Ramos (cell line): ENCODE data around the gene MGAM2.
"Not testable (repeated sequence)": the region's sequence is repeated elsewhere in the genome, so short reads cannot be mapped to it uniquely, and the experiment has no call there.

Experiments
- in situ Hi-C: fragments of 300-500 bp; cut with MboI; formaldehyde crosslinking; loops from one replicate; pipeline ENCODE4 v1.14.3; 2022; ENCODE audit warnings: low sequenced_read_pairs; ENCODE audit not compliant: unreplicated experiment

Gene MGAM2

DNA sequence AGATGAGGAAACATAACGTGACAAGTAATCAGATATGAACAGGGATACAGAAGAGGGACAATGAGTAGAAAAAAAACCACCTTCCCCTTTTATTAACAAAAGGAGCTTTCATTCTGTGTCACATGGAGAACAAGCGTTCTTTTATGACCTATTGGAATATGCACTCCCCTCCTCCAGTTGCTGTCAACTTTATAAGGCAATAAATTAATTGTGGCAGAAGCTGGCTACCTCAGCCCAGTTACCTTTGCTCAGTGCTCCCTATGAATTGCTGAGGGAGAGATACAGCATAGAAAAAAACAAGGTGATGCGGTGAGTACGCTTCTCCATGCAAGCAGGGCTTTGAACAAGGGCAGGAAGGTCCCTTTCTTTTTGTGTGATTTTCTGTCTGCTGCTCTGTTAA lies at the start of gene MGAM2:
MGAM2 (plus strand) TSS at position 220 of the 400 bp plus-strand sequence. CDS start 5,156 bp downstream, outside the sequence.
- in situ Hi-C loops, result no loop called here

DNA sequence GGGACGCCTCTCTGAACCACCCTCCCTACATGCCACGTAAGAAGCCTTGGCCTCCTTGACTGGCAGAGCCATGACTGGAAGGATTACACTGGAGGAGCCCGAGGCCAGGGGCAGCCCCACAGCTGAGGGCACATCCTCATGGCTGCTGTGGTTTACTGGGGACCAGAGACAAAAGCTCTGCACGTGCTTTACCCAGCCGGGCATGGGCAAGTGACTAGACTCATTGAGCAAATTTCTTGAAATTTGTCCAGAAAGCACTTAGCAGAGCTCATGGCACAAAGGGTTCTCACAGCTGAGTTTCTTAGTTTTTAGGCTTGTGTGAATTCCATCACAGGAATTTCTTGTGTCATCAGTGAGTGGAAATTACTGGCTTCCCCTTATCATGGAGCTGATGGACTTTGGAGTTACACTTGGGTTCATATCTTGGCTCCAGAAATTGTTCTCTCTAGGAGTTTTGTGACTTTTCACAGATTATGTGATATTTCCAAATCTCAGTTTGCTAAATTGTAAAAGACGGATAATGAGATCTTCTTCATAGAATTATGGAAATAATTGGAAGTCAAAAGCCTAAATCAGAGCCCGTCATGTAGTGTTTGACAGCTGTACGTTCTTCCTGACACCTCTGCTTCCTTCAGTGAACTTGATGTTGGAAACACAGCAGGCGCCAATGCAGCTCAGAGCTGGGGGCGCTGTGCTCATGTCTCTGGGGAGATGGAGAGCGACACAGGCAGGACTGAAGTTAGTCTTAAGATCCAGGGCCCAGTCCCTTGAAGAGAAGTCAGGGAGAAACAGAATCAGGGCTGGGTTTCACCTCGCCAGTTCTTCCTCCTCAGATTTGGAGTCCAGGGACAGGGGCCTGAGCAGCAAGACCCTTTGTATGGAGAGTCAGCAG lies 47.7 kb upstream of the MGAM2 start:
- in situ Hi-C loops, result no loop called here

DNA sequence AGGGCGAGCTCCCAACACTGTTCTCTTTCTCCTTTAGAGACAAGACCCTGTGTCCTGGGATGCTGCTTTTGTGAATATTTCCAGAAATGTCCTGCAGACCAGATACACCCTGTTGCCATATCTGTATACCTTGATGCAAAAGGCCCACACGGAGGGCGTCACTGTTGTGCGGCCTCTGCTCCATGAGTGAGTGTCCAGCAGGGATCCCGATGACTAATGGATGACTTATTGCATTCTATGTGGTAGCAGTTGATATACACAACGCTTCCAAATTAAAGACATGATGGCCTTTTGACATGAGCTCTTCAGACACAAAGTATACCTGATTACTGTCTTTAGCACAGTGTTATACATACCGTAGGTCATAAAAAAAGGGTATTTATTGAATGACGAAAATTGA lies 45.0 kb upstream of the MGAM2 start:
- in situ Hi-C loops, result no loop called here

DNA sequence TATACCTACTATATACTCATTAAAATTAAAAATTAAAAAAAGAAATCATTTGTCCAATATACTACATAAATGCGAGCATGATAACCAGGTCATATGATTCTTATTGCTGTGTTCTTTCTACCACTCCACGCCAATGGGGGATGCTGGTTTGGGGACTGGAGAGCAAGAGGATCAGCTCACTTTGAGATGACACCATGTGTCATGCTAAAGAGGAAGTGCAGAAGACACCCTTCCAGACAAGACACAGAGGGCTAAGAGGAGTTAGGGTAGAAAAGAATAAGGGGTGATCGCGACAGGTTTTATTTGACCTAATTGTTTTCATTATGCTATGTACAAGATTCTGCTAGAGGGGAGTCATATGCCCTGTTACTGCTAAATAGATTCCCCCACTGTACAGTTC lies 33.8 kb upstream of the MGAM2 start:
- in situ Hi-C loops, result no loop called here

DNA sequence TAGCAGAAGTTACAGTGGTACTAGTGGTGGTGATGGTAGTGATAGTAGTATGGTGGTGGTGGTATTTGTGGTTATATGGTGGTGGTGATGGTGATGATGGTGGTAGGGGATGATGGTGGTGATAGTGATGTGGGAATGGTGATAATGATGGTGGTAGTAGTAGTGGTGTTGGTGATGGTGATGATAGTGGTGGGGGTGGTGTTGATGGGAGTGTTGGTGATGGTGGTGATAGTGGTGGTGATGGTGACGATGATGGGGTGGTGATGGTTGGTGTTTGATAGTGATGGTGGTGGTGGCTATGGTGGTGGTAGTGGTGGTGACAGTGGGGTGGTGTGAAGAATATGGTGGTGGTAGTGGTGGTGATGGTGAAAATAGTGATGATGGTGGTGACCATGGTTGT lies 27.9 kb upstream of the MGAM2 start:
- in situ Hi-C loops, result no loop called here

DNA sequence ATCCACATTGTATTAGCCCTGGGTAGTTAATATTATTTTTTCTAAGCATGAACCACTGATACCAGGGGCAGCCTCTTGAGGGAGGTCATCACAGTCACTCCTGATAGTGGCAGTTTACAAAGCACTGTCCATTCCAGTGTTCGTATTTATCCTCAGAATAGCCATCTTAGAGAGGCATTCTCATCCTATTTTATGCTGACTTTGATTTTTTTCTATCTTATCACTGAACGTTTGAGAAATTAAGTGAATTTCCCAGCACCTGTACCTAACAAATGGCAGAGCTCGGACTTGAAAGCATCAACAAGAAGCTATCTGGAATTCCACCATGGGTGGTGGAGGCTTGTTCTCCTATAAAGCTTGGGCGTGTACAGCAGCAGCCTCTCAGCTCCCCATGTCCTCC lies 26.1 kb upstream of the MGAM2 start:
- in situ Hi-C loops, result no loop called here

DNA sequence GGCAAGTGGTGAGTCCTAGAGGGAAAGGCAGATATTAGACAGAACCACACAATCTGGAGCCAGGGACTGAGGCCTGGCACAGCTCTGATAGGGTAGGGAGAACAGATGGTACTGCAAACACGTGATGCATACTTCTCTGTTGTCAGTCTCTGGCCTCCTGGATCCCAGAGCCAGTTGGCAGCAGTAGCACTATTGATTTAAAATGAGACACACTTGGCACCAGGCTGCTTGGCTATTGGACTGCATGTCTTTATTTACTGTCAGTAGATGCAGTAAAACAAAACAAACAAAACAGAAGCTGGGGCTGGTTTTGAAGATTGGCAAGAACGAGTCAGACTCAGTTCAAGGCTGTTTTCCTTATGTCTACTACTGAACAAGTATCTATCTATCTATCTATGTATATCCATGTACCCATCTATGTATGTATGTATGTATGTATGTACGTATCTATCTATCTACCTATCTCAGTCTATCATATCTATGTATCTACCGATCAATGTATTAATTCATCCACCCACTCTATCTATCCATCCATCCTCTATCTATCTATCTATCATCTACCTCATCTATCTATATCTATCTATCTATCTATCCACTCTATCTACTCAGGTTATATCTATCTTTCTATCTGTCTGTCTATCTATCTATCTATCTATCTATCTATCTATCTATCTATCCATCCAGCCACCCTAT lies 23.4 kb upstream of the MGAM2 start:
- in situ Hi-C loops, result no loop called here

DNA sequence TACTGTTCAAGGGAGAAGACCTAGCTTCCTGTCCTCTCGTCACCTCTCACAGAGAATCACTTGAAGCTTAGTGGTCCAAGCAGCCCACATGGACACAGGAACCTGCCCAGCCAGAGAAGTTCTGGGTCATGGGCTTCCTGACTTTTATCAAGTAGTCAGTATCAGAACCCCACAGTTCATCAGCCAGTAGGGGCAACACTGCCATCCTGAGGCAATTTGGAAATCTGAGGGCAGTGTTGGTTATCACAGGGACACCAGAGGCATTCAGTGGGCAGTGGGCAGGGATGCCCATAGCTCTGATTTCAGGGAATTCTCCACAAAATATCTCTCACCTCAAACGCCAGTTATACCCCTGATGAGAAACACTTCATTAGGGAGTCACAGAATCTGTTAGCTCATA lies 22.5 kb upstream of the MGAM2 start:
- in situ Hi-C loops, result no loop called here

DNA sequence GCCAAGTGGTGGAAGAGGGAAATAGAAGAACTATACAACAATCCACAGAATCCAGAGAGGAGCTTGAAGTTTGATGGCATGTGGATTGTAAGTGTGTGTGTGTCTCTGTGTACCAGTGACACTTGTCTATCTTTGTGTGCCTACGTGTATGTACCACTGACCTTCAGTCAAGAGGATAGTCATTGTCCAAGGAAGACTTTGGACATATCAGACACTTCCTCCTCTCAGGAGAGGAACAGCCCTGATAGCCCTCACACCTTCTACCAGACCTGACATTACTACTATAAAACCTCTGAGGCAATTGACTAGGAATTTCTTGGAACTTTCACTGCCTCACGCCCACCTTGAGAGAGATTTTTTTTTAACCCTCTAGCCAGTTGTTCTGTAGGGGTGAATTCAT lies 19.6 kb upstream of the MGAM2 start:
- in situ Hi-C loops, result no loop called here

DNA sequence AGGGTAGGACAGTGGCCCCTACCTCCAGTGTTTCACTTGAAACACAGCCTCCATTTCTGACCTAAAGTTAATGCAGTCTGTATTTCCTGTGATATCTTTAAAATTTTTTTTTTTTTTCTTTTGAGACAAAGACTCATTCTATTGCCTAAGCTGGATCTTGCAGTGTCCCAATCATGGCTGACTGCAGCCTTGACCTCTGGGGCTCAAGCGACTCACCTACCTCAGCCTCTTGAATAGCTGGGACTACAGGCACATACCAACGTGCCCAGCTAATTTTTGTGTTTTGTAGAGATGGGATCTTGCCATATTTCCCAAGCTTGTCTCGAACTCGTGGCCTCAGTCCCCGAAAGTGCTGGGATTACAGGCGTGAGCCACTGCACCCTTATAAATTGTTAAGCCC lies 16.7 kb upstream of the MGAM2 start:
- in situ Hi-C loops, result no loop called here

DNA sequence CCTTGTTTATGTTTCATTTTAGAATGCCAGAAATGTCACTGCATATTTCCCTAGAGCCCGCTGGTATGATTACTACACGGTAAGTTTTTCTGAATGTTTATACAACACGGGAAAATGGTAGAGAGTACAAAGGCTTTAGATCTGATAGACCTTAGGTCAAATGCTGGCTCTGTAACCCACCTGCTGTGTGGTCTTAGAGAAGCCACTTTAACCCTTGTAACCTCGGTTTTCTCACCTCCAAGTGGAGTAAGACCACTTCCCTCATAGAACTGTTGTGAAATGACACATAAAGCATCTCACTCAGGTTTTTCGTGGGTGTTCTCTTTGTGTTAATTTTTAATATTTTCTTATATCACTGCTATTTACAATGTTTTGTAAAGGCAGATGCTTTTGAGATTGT lies 13.9 kb upstream of the MGAM2 start:
- in situ Hi-C loops, result no loop called here

DNA sequence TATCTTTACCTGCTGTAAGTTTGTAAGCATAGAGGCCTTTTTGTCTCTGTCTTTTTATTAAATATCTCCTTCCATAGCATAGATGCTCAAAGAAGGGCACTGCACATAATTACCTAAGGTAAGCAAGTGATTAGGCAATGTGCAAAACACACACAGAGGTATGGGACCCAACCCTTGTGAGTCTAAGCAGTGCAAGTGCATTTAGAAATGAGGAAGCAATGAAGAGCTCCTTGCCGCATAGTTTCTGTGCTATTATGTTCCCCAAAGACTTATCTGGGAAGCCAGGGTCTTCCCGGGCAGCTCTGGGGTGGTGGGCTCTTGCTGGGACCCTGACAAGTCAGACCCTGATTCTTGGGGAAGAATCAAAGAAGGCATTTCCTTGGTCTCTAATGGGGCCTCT lies 13.5 kb upstream of the MGAM2 start:
- in situ Hi-C loops, result no loop called here

DNA sequence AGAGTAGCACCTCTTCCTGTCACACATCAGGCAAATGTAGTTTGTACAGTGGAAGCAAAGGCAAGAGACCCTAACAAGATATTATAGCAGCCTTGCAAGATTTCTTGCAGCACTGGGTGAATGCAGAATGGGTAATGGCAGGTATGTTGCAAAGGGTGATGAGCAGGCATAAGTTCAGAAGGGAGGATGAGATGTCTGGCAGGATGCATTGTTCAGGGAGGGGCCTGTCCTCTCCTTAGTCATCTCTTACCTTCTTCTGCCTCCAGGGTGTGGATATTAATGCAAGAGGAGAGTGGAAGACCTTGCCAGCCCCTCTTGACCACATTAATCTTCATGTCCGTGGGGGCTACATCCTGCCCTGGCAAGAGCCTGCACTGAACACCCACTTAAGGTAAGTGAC lies 12.2 kb upstream of the MGAM2 start:
- in situ Hi-C loops, result not testable (repeated sequence)

DNA sequence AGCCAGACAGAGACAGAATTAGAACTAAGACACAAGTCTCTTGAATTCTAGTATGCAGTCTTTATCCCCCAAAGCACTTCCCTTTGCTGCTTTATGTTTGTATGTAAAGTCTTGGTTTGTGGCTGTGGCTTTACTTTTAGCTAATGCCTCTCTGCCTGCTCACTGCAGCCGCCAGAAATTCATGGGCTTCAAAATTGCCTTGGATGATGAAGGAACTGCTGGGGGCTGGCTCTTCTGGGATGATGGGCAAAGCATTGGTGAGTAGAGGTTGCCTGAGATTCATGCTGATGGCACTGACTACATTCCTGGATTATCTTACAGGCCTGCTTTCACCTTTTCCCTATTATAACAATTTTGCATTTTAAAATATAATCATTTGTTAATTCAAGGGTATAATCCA lies 10.9 kb upstream of the MGAM2 start:
- in situ Hi-C loops, result no loop called here

DNA sequence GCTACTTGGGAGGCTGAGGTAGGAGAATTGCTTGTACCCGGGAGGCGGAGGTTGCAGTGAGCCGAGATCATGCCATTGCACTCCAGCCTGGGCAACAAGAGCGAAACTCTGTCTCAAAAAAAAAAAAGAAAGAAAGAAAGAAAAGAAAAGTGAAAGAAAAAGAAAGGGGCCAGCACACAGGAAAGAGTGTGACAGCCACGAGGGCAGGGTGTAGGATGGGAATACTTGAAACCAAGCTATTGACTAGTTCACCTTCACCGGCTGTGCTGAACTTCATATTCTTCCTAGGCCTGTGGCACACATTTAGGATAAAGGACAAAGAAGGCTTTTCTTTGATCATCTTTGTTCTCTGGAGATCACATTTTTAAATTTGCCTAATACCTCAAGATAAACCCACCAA lies 9.7 kb upstream of the MGAM2 start:
- in situ Hi-C loops, result not testable (repeated sequence)

DNA sequence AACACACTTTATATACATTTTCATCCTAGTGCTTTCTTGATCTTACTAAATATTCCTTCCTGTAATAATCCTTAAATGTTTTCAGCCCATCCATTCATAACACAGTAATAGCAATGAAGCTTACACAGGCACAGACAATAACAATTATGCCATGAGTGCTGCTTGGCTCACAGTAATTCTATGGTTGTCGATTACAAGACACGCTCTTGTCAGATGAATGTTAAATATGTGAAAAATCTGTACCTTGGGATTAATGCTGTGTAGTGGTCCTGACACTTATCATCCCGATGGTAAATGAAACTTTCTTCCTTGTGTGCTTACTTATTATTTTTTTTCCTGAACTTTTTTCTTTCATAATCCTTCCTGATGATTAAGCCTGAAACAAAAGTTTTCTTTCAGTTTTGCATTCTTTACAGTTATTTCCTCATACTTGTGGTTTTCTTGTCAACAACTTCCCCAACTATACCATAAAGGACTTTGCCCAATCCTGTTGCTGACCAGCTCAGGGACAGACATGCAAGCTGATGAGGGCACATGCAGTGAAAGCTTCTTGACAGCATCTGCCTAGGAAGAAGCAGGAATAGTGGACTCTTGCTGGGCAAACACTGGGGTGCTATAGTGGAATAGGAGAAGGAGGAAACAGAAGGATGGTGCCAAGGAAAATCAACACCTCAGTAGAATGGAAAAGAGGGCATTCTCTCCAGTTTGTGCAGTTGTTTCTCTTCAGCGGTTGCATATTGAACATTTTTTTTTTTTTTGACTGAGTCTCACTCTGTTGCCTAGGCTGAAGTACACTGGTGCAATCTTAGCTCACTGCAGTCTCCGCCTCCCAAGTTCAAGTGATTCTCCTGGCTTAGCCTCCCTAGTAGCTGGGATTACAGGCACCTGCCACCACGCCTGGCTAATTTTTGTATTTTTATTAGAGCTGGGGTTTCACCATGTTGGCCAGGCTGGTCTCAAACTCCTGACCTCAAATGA lies 6.7 kb upstream of the MGAM2 start:
- in situ Hi-C loops, result no loop called here

DNA sequence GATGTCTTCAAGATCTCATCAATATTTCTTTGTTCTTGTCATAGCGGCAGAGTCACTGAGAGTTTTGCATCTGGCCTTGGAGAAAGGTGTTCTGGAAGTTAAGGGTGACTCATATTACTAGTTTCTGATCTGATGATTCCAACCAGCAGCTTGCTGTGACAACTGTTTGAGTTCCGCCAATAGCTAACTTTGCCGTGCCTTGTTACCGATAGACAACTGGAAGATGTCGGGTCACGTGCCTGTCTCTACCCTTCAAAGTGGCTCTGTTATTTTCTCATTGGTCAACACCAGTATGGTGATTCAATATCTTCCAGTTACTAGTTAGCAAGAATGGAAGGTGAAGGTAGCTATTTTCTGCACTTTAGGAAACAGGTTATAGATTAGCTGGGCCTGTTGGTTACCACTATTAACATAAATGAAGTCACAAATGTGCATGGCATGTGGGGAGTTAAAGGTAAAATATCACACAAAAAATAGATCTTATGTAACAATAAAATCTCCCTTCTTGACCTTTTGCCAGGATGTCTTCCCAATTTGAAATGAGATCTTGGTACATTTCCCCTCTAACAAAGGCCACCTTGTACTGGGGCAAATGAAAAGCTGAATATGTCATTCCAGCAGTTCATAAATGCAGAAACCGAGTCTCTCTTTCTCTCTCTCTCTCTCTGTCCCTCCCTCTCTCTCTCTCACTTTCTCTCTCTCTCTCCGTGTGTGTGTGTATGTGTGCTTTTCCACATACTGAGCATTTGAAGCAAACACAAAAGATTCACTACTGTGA lies 2.6 kb upstream of the MGAM2 start:
- in situ Hi-C loops, result no loop called here

DNA sequence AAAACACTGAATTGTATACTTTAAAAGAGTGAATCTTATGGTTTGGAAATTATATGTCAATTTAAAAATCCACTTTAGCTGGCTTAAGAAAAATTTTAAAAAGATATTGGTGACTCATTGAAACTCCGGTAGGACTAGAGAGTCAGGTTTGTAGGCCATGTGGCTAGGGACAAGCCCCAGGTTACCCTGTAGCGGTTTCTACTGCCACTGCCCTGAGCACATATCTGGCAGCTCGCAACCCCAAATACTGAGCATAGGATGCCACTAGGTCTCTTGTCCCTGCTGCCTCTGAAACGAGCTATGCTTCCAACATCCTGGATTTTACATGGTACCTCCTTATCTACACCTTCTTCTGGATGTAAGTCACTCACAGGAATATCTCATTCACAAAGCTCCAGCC lies 1.4 kb upstream of the MGAM2 start:
- in situ Hi-C loops, result no loop called here

DNA sequence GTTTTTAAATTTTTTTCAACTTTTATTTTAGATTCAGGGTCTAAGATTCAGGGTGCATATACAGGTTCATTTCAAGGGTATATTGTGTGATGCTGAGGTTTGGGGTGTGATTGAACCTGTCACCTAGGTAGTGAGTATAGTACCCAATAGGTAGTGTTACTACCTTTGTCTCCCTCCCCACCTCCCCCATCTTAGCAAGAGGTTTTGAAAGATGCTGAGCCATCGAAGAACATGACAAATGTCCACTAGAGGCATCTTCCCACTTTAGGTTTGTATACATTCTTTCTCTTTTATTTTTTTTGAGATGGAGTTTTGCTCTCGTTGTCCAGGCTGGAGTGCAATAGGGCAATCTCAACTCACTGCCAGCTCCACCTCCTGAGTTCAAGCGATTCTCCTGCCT lies 880 bp upstream of the MGAM2 start:
- in situ Hi-C loops, result no loop called here

DNA sequence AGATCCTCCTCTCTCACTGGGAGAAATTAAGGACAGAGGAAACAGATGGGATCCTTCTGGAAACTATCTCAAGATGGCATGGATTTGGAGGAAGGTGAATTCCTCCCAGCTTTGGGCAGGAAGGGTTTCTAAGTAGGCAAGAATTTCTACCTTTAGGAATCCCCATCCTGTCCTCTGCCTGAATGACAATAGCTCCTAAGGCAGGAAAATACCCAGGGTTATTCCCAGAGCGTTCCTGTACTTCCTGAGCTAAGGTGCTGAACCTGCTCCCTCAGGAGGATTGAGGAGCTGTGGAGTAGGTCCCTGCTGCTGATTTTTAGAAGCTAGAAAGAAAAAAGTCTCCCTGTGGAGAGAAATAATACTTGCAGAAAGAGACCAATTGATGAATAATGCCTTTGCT lies 568 bp downstream of the MGAM2 start:
- in situ Hi-C loops, result no loop called here
